ENCODE results near the gene SIRPB2.

Gene SIRPB2

GRCh38 chr20:1528811-1529210 is 37.6 kb upstream of the SIRPB2 start:
- no peaks in the 10 kb centered on the region for H3K36me3 ChIP-seq (ENCODE audit: control insufficient read depth in 1 of 2, insufficient read depth in 2 of 2, low read length in 2 of 2)
- H4K12ac ChIP-seq (ENCODE audit: low read depth, low read length) = no peak overlapping the region
- H2BK5ac ChIP-seq (ENCODE audit: low read depth, low read length, poor library complexity) = no peak overlapping the region
- no peak overlapping the region for H3K27ac ChIP-seq (ENCODE audit: low read depth, low read length)
- no peak overlapping the region for H2AK5ac ChIP-seq (ENCODE audit: low read length)
- no peak overlapping the region for H2BK12ac ChIP-seq (ENCODE audit: low read length)
- no peaks in the 10 kb centered on the region for H3K9me3 ChIP-seq (ENCODE audit: insufficient read depth, low read depth, low read length)
- H3K27me3 ChIP-seq (ENCODE audit: insufficient read depth, low read length) = no peaks in the 10 kb centered on the region
- H2AFZ ChIP-seq (ENCODE audit: insufficient read depth, low read length, poor library complexity) = no peak overlapping the region
- no peaks in the 10 kb centered on the region for H3K79me1 ChIP-seq (ENCODE audit: low read length)
- no peaks in the 10 kb centered on the region for H3K79me2 ChIP-seq (ENCODE audit: control insufficient read depth, insufficient read depth, low read length, poor library complexity)
- no peak overlapping the region for H3K4me3 ChIP-seq (ENCODE audit: low read depth, low read length)
- H3K9ac ChIP-seq (ENCODE audit: low read length) = no peak overlapping the region
- no peak overlapping the region for H3K4ac ChIP-seq (ENCODE audit: low read depth, low read length)
- no peak overlapping the region for H2BK120ac ChIP-seq (ENCODE audit: insufficient read depth, low read length, poor library complexity)
- H3K23ac ChIP-seq (ENCODE audit: low read length) = no peak overlapping the region
- H4K91ac ChIP-seq (ENCODE audit: low read depth, low read length) = no peak overlapping the region
- H4K8ac ChIP-seq (ENCODE audit: low read depth, low read length) = no peak overlapping the region
- no CpG with 5 or more reads among the region's 1 CpG for WGBS (ENCODE audit: extremely low coverage, insufficient coverage, insufficient read length)
- no peak overlapping the region for H3K14ac ChIP-seq (ENCODE audit: low read length)
- DNase-seq = peak; percentile 73 to 91
- no peaks in the 10 kb centered on the region for H3K4me1 ChIP-seq (ENCODE audit: control insufficient read depth in 1 of 2, insufficient read depth in 2 of 2, low read length in 2 of 2)
- no peak overlapping the region for H3K18ac ChIP-seq (ENCODE audit: low read length)
- no peak overlapping the region for H3K4me2 ChIP-seq (ENCODE audit: low read length)

- Histone ChIP-seq H4K8ac (ENCODE audit: low read depth, low read length) (no peak overlapping the region), H3K23ac (ENCODE audit: low read length) (no peak overlapping the region), H3K18ac (ENCODE audit: low read length) (no peak overlapping the region), H2AFZ (ENCODE audit: insufficient read depth, low read length, poor library complexity) (no peak overlapping the region), H3K79me2 (ENCODE audit: control insufficient read depth, insufficient read depth, low read length, poor library complexity) (no peaks in the 10 kb centered on the region), H3K4me1 (ENCODE audit: control insufficient read depth in 1 of 2, insufficient read depth in 2 of 2, low read length in 2 of 2) (no peaks in the 10 kb centered on the region), H3K4ac (ENCODE audit: low read depth, low read length) (no peak overlapping the region), H3K27me3 (ENCODE audit: insufficient read depth, low read length) (no peaks in the 10 kb centered on the region), H2BK5ac (ENCODE audit: low read depth, low read length, poor library complexity) (no peak overlapping the region), H2BK120ac (ENCODE audit: insufficient read depth, low read length, poor library complexity) (no peak overlapping the region), H3K9ac (ENCODE audit: low read length) (no peak overlapping the region), H3K4me2 (ENCODE audit: low read length) (no peak overlapping the region), H3K9me3 (ENCODE audit: insufficient read depth, low read depth, low read length) (no peaks in the 10 kb centered on the region), H2AK5ac (ENCODE audit: low read length) (no peak overlapping the region), H4K12ac (ENCODE audit: low read depth, low read length) (no peak overlapping the region), H3K4me3 (ENCODE audit: low read depth, low read length) (no peak overlapping the region), H3K27ac (ENCODE audit: low read depth, low read length) (no peak overlapping the region), H3K79me1 (ENCODE audit: low read length) (no peaks in the 10 kb centered on the region), H2BK12ac (ENCODE audit: low read length) (no peak overlapping the region), H3K36me3 (ENCODE audit: control insufficient read depth in 1 of 2, insufficient read depth in 2 of 2, low read length in 2 of 2) (no peaks in the 10 kb centered on the region), H3K14ac (ENCODE audit: low read length) (no peak overlapping the region), H4K91ac (ENCODE audit: low read depth, low read length) (no peak overlapping the region)
- DNase-seq = no peak
Observed at GRCh38 chr20:1527923-1528322, 36.7 kb upstream of the SIRPB2 start.

GRCh38 chr20:1526896-1527295 is 35.7 kb upstream of the SIRPB2 start:
- Histone ChIP-seq H3K27me3 (ENCODE audit: insufficient read depth, low read length) (no peaks in the 10 kb centered on the region), H3K4me3 (ENCODE audit: low read depth, low read length) (no peak overlapping the region), H3K36me3 (ENCODE audit: control insufficient read depth in 1 of 2, insufficient read depth in 2 of 2, low read length in 2 of 2) (no peaks in the 10 kb centered on the region), H2BK120ac (ENCODE audit: insufficient read depth, low read length, poor library complexity) (no peak overlapping the region), H2BK5ac (ENCODE audit: low read depth, low read length, poor library complexity) (no peak overlapping the region), H2AFZ (ENCODE audit: insufficient read depth, low read length, poor library complexity) (no peak overlapping the region), H3K18ac (ENCODE audit: low read length) (no peak overlapping the region), H3K79me2 (ENCODE audit: control insufficient read depth, insufficient read depth, low read length, poor library complexity) (no peaks in the 10 kb centered on the region), H3K9me3 (ENCODE audit: insufficient read depth, low read depth, low read length) (no peaks in the 10 kb centered on the region), H3K4ac (ENCODE audit: low read depth, low read length) (no peak overlapping the region), H2AK5ac (ENCODE audit: low read length) (no peak overlapping the region), H4K91ac (ENCODE audit: low read depth, low read length) (no peak overlapping the region), H4K12ac (ENCODE audit: low read depth, low read length) (no peak overlapping the region), H3K4me1 (ENCODE audit: control insufficient read depth in 1 of 2, insufficient read depth in 2 of 2, low read length in 2 of 2) (no peaks in the 10 kb centered on the region), H4K8ac (ENCODE audit: low read depth, low read length) (no peak overlapping the region), H3K4me2 (ENCODE audit: low read length) (no peak overlapping the region), H3K9ac (ENCODE audit: low read length) (no peak overlapping the region), H3K14ac (ENCODE audit: low read length) (no peak overlapping the region), H3K79me1 (ENCODE audit: low read length) (no peaks in the 10 kb centered on the region), H3K27ac (ENCODE audit: low read depth, low read length) (no peak overlapping the region), H2BK12ac (ENCODE audit: low read length) (no peak overlapping the region), H3K23ac (ENCODE audit: low read length) (no peak overlapping the region)
- DNase-seq = no peak

GRCh38 chr20:1526310-1526709 is 35.1 kb upstream of the SIRPB2 start:
- Histone ChIP-seq H3K9ac (ENCODE audit: low read length) (no peak overlapping the region), H2AFZ (ENCODE audit: insufficient read depth, low read length, poor library complexity) (no peak overlapping the region), H3K23ac (ENCODE audit: low read length) (no peak overlapping the region), H3K18ac (ENCODE audit: low read length) (no peak overlapping the region), H3K4ac (ENCODE audit: low read depth, low read length) (no peak overlapping the region), H3K27me3 (ENCODE audit: insufficient read depth, low read length) (no peaks in the 10 kb centered on the region), H3K4me2 (ENCODE audit: low read length) (no peak overlapping the region), H2BK12ac (ENCODE audit: low read length) (no peak overlapping the region), H2AK5ac (ENCODE audit: low read length) (no peak overlapping the region), H3K4me3 (ENCODE audit: low read depth, low read length) (no peak overlapping the region), H4K12ac (ENCODE audit: low read depth, low read length) (no peak overlapping the region), H3K4me1 (ENCODE audit: control insufficient read depth in 1 of 2, insufficient read depth in 2 of 2, low read length in 2 of 2) (no peaks in the 10 kb centered on the region), H3K14ac (ENCODE audit: low read length) (no peak overlapping the region), H4K8ac (ENCODE audit: low read depth, low read length) (no peak overlapping the region), H3K27ac (ENCODE audit: low read depth, low read length) (no peak overlapping the region), H3K79me2 (ENCODE audit: control insufficient read depth, insufficient read depth, low read length, poor library complexity) (no peaks in the 10 kb centered on the region), H3K79me1 (ENCODE audit: low read length) (no peaks in the 10 kb centered on the region), H2BK120ac (ENCODE audit: insufficient read depth, low read length, poor library complexity) (no peak overlapping the region), H3K36me3 (ENCODE audit: control insufficient read depth in 1 of 2, insufficient read depth in 2 of 2, low read length in 2 of 2) (no peaks in the 10 kb centered on the region), H2BK5ac (ENCODE audit: low read depth, low read length, poor library complexity) (no peak overlapping the region), H4K91ac (ENCODE audit: low read depth, low read length) (no peak overlapping the region), H3K9me3 (ENCODE audit: insufficient read depth, low read depth, low read length) (no peaks in the 10 kb centered on the region)
- no CpG with 5 or more reads among the region's 1 CpG for WGBS (ENCODE audit: extremely low coverage, insufficient coverage, insufficient read length)
- DNase-seq = no peak

GRCh38 chr20:1524004-1524403 is 32.8 kb upstream of the SIRPB2 start:
- no peaks in the 10 kb centered on the region for H3K27me3 ChIP-seq (ENCODE audit: insufficient read depth, low read length)
- H3K4ac ChIP-seq (ENCODE audit: low read depth, low read length) = no peak overlapping the region
- H2BK12ac ChIP-seq (ENCODE audit: low read length) = no peak overlapping the region
- H4K12ac ChIP-seq (ENCODE audit: low read depth, low read length) = no peak overlapping the region
- H3K4me1 ChIP-seq (ENCODE audit: control insufficient read depth in 1 of 2, insufficient read depth in 2 of 2, low read length in 2 of 2) = no peaks in the 10 kb centered on the region
- no peak overlapping the region for H3K27ac ChIP-seq (ENCODE audit: low read depth, low read length)
- no peak overlapping the region for H4K8ac ChIP-seq (ENCODE audit: low read depth, low read length)
- H2BK120ac ChIP-seq (ENCODE audit: insufficient read depth, low read length, poor library complexity) = no peak overlapping the region
- H2BK5ac ChIP-seq (ENCODE audit: low read depth, low read length, poor library complexity) = no peak overlapping the region
- no peak overlapping the region for H3K4me2 ChIP-seq (ENCODE audit: low read length)
- no peak overlapping the region for H3K14ac ChIP-seq (ENCODE audit: low read length)
- H3K4me3 ChIP-seq (ENCODE audit: low read depth, low read length) = no peak overlapping the region
- H3K23ac ChIP-seq (ENCODE audit: low read length) = no peak overlapping the region
- no peaks in the 10 kb centered on the region for H3K36me3 ChIP-seq (ENCODE audit: control insufficient read depth in 1 of 2, insufficient read depth in 2 of 2, low read length in 2 of 2)
- H3K79me1 ChIP-seq (ENCODE audit: low read length) = no peaks in the 10 kb centered on the region
- no peak overlapping the region for H4K91ac ChIP-seq (ENCODE audit: low read depth, low read length)
- no peaks in the 10 kb centered on the region for H3K79me2 ChIP-seq (ENCODE audit: control insufficient read depth, insufficient read depth, low read length, poor library complexity)
- no peak overlapping the region for H2AFZ ChIP-seq (ENCODE audit: insufficient read depth, low read length, poor library complexity)
- H3K18ac ChIP-seq (ENCODE audit: low read length) = no peak overlapping the region
- DNase-seq = no peak
- no peak overlapping the region for H3K9ac ChIP-seq (ENCODE audit: low read length)
- no peaks in the 10 kb centered on the region for H3K9me3 ChIP-seq (ENCODE audit: insufficient read depth, low read depth, low read length)
- WGBS (ENCODE audit: extremely low coverage, insufficient coverage, insufficient read length) = no CpG with 5 or more reads among the region's 4 CpGs
- no peak overlapping the region for H2AK5ac ChIP-seq (ENCODE audit: low read length)
